ENCODE results near the gene CCNK. TPM values are rescaled to one million over a fixed set of nuclear protein-coding genes. Genes with fewer than 3 reads are reported as not detected.
A peak's percentile ranks its signal among the peaks of the same experiment; 100 is the strongest.

The CCNK gene
- total RNA-seq, 2 donors from 2014 or later = 5.3 to 9.6 TPM

- Histone ChIP-seq H3K9me3 (no peaks in the 10 kb centered on the region), H3K4me1 (peaks cover 91% of the 10 kb centered on the region), H3K36me3 (replicated peaks in 1 of 2; ENCODE audit: insufficient read depth in 1 of 2, low read depth in 2 of 2) (no peaks in the 10 kb centered on the region), H3K27ac (peak overlapping the region; percentile 65 to 91 (median 88)), H3K4me3 (no peak overlapping the region), H3K27me3 (no peaks in the 10 kb centered on the region)
- peak; percentile 48 for ATAC-seq
- intact Hi-C loops (cut with DNase I) = no loop called here
- no peak for TF ChIP-seq CTCF (IDR thresholded peaks at IDR 0.05)
- TF ChIP-seq POLR2A (IDR thresholded peaks at IDR 0.05) = peak in 1 of 3 donors; percentile 36
- peak; percentile 56 to 76 (median 61) for DNase-seq
- whole genome bisulfite sequencing, 2 donors = 52 to 69% methylated on average over 10 of the region's 10 CpGs
These were observed 80.7 kb downstream of the CCNK start for GRCh38 chr14:99561864-99562263.

Small RNA genes within 50 kb of the gene (small RNA-seq; reads per million reads assigned to genes)
- gene RNU6-91P = not detected

Other genes with a start within 250 kb of the CCNK start
- under 1 TPM in 1 of 2 donors, not detected in 1; 0.78 TPM for gene BCL11B, start 209.2 kb upstream of the CCNK start, total RNA-seq
- 10 to 100 TPM; 34.6 to 39.4 TPM for gene SETD3, start 550 bp upstream of the CCNK start, total RNA-seq
- 10 to 100 TPM in 1 of 2 donors, 1 to 10 TPM in 1; 8.9 to 10.1 TPM for gene CCDC85C, start 122.8 kb downstream of the CCNK start, total RNA-seq
- gene HHIPL1, start 163.7 kb downstream of the CCNK start, total RNA-seq = under 1 TPM; under 0.01 to 0.26 TPM
- 1 to 10 TPM; 1.3 to 4.9 TPM for gene CYP46A1, start 202.9 kb downstream of the CCNK start, total RNA-seq